HG03520 (cell line): ENCODE measurements around the gene CRHR2.

Source experiments
- ATAC-seq: cut with Tn5 transposase; IDR thresholded peaks from one replicate; pipeline ENCODE4 v1.9.1; 2021; ENCODE audit warnings: mild to moderate bottlenecking, moderate library complexity; ENCODE audit not compliant: unreplicated experiment

The CRHR2 gene

GRCh38 chr7:30707391-30708357, 25.4 kb upstream of the CRHR2 start:
- ATAC-seq = no peak

DNA sequence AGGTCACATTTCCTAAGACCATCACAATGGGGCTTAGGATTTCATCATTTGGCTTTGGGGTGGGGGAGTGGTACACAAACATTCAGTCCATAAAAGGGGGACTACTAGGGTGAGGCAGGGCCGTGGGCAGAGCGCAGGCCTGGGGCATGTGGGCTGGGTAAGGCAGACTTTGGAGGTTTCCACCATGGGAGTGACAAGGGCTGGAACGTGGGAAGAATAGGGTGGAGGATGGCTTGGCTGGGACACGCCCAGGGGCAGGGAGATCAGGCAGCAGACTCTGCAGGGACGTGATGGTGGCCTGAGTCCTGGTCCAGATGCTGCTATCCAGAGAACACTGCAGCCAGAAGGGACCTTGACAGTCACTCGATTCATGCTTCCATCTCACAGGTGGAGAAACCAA, 24.7 kb upstream of the CRHR2 start:
- ATAC-seq = no peak

GRCh38 chr7:30706316-30706715, 24.1 kb upstream of the CRHR2 start:
- ATAC-seq = no peak

GRCh38 chr7:30705596-30705995, 23.3 kb upstream of the CRHR2 start:
- ATAC-seq = no peak

- ATAC-seq = no peak
Measured at GRCh38 chr7:30705008-30705407, 22.8 kb upstream of the CRHR2 start.

GRCh38 chr7:30703756-30704155, 21.5 kb upstream of the CRHR2 start:
- no peak for ATAC-seq

GRCh38 chr7:30702200-30702599, 19.9 kb upstream of the CRHR2 start:
- no peak for ATAC-seq

GRCh38 chr7:30700941-30701340, 18.7 kb upstream of the CRHR2 start:
- ATAC-seq = no peak

- no peak for ATAC-seq
Measured at GRCh38 chr7:30699706-30700495, 17.6 kb upstream of the CRHR2 start.

- ATAC-seq = no peak
Measured at GRCh38 chr7:30698481-30698880, 16.2 kb upstream of the CRHR2 start.

GRCh38 chr7:30697719-30698460, 15.6 kb upstream of the CRHR2 start:
- no peak for ATAC-seq

DNA sequence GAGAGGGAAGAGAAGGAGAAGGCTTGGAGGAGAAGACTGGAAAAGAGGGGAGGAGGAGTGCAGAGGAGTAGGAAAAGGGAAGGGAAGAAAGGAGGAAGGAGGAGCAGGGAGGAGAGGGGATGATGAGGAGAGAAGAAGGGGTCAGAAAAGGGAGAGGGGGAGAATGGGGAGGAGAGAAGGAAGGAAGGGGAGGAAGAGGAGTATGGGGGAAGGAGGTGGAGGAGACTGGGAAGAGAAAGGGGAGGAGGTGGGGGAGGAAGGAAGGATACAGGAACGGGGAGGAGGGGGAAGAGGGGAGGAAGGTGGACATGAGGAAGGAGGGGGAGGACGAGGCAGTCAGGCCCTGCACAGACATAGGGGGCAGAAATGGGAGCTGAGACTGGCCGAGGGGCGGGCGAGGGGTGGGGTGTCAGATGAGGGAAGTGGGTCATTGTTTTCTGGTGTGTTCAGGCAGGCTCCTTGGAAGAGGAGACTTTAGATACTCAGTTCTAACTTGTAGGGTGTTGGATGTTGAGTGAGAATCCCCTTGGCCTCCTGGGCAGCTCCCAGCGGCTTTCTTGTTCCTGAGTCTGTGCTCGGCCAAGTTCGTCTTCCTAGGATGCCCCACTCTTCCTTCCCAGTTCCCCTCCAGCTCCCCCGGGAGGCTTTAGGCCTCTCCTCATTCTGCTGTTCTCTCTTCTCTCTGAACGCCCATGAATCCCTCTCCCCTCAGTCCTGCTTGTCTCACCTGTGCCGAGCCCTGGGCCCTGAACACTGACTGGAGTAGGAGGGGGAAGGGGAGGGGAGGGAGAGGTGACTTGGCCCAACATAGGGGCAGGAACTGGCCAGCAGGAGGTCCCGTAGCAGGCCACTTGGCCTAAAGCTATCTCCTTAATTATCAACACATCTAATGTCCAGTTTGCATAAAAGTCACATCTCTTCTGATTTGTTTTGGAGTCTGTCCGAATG, 12.8 kb upstream of the CRHR2 start:
- no peak for ATAC-seq

DNA sequence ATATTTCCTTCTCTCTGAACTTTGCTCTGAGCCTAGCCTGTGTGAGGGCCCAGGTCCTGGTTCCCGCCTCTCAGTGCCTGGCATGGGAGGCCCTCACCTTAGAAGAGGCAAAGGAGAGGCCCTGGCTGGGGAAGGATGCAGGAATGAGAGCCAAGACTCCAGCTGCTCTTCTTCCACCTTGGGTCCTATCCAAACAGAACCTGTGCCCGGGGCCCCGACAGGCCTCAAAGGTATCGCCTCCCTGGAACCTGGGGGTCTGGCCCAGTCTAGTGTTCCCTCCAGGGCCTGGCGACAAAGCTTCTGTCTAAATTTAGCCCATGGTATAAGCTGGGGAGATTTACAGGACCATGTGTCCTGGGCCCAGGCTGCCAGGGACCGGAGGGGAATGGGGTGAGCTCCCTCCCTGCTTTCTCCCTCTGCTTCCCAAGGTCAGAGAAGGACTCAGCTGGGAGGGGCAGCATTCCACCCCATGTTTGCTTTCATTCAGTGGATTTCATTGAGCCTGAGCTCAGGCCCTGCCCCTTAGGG, 12.0 kb upstream of the CRHR2 start:
- no peak for ATAC-seq

- ATAC-seq = no peak
Measured at GRCh38 chr7:30692882-30693281, 10.6 kb upstream of the CRHR2 start.

GRCh38 chr7:30692438-30692837, 10.2 kb upstream of the CRHR2 start:
- ATAC-seq = no peak

GRCh38 chr7:30690011-30690410, 7.8 kb upstream of the CRHR2 start:
- no peak for ATAC-seq

GRCh38 chr7:30688718-30689221, 6.5 kb upstream of the CRHR2 start:
- no peak for ATAC-seq

DNA sequence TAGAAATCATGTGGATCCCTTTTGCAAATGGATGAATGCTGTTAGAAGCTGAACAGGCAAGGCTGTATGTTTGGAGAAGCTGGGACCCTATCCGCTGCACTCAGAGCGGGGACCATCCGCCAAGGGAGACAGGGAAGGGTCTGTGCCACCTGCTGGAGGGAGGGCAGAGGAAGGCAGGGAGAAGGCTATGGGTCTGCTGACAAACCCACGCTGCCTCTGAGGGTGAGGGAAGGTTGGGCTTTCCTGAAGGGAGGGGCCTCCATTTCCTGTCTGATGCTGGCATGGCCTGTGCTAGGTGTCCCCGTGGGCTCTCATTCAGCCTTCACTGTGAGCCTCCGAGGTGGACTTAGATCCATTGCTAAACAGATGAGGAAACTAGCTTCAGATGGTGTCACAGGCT, 5.3 kb upstream of the CRHR2 start:
- ATAC-seq = no peak

GRCh38 chr7:30684351-30684750, 2.1 kb upstream of the CRHR2 start:
- no peak for ATAC-seq

DNA sequence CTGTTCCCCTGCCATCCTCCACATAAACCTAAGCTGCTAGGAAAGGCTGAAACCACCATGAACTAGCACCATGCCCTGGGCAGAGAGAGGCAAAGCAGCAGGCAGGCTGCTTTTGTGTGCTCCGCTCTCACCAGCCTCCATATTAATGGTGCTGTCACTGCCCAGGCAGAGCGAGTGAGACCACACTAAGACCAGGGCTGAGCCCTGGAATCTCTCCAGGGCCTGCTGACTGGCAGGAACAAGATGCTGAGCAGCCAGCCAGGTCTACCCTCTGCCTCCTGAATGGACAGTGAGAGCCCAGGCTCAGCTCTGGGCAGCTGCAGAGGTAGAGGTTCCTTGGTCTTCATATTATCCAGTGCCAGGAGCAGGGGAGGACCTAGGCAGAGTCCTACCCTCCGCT, 1.6 kb upstream of the CRHR2 start:
- ATAC-seq = no peak
